ENCODE data around the gene SEMA3C. TPM values are rescaled to one million over a fixed set of nuclear protein-coding genes. Genes with fewer than 3 reads are reported as not detected.

Gene SEMA3C
- total and polyA plus RNA-seq, 2 donors (not counting 1 experiment from before 2014, with no cell fraction given), result 0.06 TPM; not detected in 1

DNA sequence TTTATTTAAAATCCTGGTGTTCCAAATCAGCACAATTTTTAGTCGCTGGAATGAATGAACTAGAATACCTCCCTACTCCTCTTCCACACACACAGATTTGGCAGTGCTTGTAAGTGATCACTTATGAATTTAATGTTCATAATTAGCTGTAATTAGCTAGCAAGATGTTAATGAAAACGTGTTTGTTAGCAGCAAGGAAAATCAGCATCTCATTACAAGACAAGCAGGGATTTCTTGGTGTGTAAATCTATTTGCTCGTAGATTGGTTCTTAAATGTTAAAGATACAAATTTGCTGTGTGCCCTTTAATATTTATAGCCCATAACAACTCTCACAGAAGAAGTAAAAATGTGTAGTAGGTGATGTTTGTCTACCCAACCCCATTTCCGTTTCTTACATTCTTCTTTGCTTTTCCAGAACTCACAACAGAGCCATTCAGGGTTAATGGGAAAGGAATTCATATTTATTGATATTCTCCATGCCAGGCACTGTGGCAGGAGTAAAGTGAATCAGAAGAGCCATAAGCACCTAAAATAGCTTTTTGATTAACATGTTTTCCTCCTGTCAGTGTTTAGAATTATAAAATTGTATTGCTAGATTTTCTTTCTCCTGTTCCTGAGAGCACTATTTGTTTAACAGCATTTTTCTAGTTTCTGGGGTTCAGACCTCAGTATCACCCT is 49.6 kb downstream of the SEMA3C start:
- H3K9me3 ChIP-seq (ENCODE audit: control extremely low read depth in 1 of 3, control insufficient read depth in 2 of 3, insufficient read depth in 1 of 3, low read length in 2 of 3), result no peaks in the 10 kb centered on the region
- no peak for ATAC-seq (ENCODE audit: low read depth)
- no peaks in the 10 kb centered on the region for H3K27me3 ChIP-seq (replicated peaks in 1 of 4; ENCODE audit: control extremely low read depth in 1 of 4, control insufficient read depth in 3 of 4, insufficient read depth in 4 of 4, low read length in 3 of 4)
- Mint-ChIP-seq H3K9me3 (ENCODE audit: insufficient read depth) (no peaks in the 10 kb centered on the region), H3K27me3 (no peaks in the 10 kb centered on the region), H3K4me1 (no peaks in the 10 kb centered on the region), H3K4me3 (no peak overlapping the region), H3K27ac (no peak overlapping the region)
- WGBS (ENCODE audit: insufficient coverage), result no CpG with 5 or more reads among the region's 4 CpGs
- POLR2A ChIA-PET, result no interaction called here
- no peaks in the 10 kb centered on the region for H3K36me3 ChIP-seq (replicated peaks in 1 of 2; ENCODE audit: control extremely low read depth in 1 of 2, control insufficient read depth in 1 of 2, extremely low read depth in 1 of 2, insufficient read depth in 2 of 2, low read length in 1 of 2)
- no peak overlapping the region for H3K4me3 ChIP-seq (ENCODE audit: control extremely low read depth in 1 of 5, extremely low read depth in 1 of 5, insufficient read depth in 1 of 5, low read depth in 2 of 5, low read length in 4 of 5)
- no peak for DNase-seq
- CTCF ChIA-PET, result no interaction called here
- no peak overlapping the region for H3K9ac ChIP-seq (ENCODE audit: low read length)
- H3K79me2 ChIP-seq (ENCODE audit: control insufficient read depth, insufficient read depth, low read length), result no peaks in the 10 kb centered on the region
- no peaks in the 10 kb centered on the region for H3K4me1 ChIP-seq (ENCODE audit: control insufficient read depth in 2 of 2, insufficient read depth in 2 of 2, low read length in 2 of 2)
- no peak overlapping the region for H2AFZ ChIP-seq (ENCODE audit: insufficient read depth, low read depth, low read length, poor library complexity, severe bottlenecking)
- no peaks in the 10 kb centered on the region for H4K20me1 ChIP-seq (ENCODE audit: control insufficient read depth, insufficient read depth, low read length, poor library complexity, severe bottlenecking)
- intact Hi-C loops (cut with micrococcal nuclease), result no loop called here
- TF ChIP-seq CTCF (IDR thresholded peaks at IDR 0.05), result no peak
- TF ChIP-seq EZH2 (IDR thresholded peaks at IDR 0.05; ENCODE audit: borderline replicate concordance, insufficient read depth, low read depth, low read length, poor library complexity, severe bottlenecking), result no peak
- H3K4me2 ChIP-seq (replicated peaks; ENCODE audit: low read depth, low read length, poor library complexity, severe bottlenecking), result no peak overlapping the region
- H3K27ac ChIP-seq (ENCODE audit: low read length in 2 of 2), result no peak overlapping the region

DNA sequence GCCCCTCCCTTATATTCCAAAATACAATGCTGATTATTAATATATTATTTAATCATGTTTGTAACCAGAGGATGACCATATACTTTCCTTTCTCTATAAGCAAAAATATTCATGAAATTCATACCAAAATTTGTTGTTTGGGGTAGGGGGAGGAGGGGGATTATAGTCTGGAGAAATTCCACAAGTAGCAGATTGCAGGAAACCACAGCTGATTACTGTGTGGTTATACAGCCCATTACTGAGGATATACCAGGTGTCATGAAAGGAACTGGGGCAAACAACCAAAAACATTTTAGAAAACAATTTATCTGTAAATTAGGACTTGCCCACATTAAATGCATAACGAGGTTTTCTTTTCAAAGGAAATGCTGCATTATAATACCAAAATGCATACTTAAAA is 50.3 kb downstream of the SEMA3C start:
- no peak for TF ChIP-seq EZH2 (IDR thresholded peaks at IDR 0.05; ENCODE audit: borderline replicate concordance, insufficient read depth, low read depth, low read length, poor library complexity, severe bottlenecking)
- no peak for TF ChIP-seq CTCF (IDR thresholded peaks at IDR 0.05)
- Histone ChIP-seq H3K79me2 (ENCODE audit: control insufficient read depth, insufficient read depth, low read length) (no peaks in the 10 kb centered on the region), H4K20me1 (ENCODE audit: control insufficient read depth, insufficient read depth, low read length, poor library complexity, severe bottlenecking) (no peaks in the 10 kb centered on the region), H3K4me2 (replicated peaks; ENCODE audit: low read depth, low read length, poor library complexity, severe bottlenecking) (no peak overlapping the region), H3K4me1 (ENCODE audit: control insufficient read depth in 2 of 2, insufficient read depth in 2 of 2, low read length in 2 of 2) (no peaks in the 10 kb centered on the region), H3K27me3 (replicated peaks in 1 of 4; ENCODE audit: control extremely low read depth in 1 of 4, control insufficient read depth in 3 of 4, insufficient read depth in 4 of 4, low read length in 3 of 4) (no peaks in the 10 kb centered on the region), H3K27ac (ENCODE audit: low read length in 2 of 2) (no peak overlapping the region), H3K4me3 (ENCODE audit: control extremely low read depth in 1 of 5, extremely low read depth in 1 of 5, insufficient read depth in 1 of 5, low read depth in 2 of 5, low read length in 4 of 5) (no peak overlapping the region), H3K36me3 (replicated peaks in 1 of 2; ENCODE audit: control extremely low read depth in 1 of 2, control insufficient read depth in 1 of 2, extremely low read depth in 1 of 2, insufficient read depth in 2 of 2, low read length in 1 of 2) (no peaks in the 10 kb centered on the region), H3K9ac (ENCODE audit: low read length) (no peak overlapping the region), H2AFZ (ENCODE audit: insufficient read depth, low read depth, low read length, poor library complexity, severe bottlenecking) (no peak overlapping the region), H3K9me3 (ENCODE audit: control extremely low read depth in 1 of 3, control insufficient read depth in 2 of 3, insufficient read depth in 1 of 3, low read length in 2 of 3) (no peaks in the 10 kb centered on the region)
- POLR2A ChIA-PET, result no interaction called here
- DNase-seq, result no peak
- no peaks in the 10 kb centered on the region for H3K27me3 Mint-ChIP-seq
- CTCF ChIA-PET, result no interaction called here
- ATAC-seq (ENCODE audit: low read depth), result no peak
- no peaks in the 10 kb centered on the region for H3K9me3 Mint-ChIP-seq (ENCODE audit: insufficient read depth)
- H3K4me1 Mint-ChIP-seq, result no peaks in the 10 kb centered on the region
- intact Hi-C loops (cut with micrococcal nuclease), result no loop called here
- no peak overlapping the region for H3K4me3 Mint-ChIP-seq
- no CpG with 5 or more reads among the region's 1 CpG for WGBS (ENCODE audit: insufficient coverage)
- H3K27ac Mint-ChIP-seq, result no peak overlapping the region

All from B cell (primary cell).